Progenitor cell of endocrine pancreas (in vitro differentiated cells): ENCODE measurements around the gene INPP5D. TPM values are rescaled to one million over a fixed set of nuclear protein-coding genes. Genes with fewer than 3 reads are reported as not detected.

ENCODE experiments used
- DNase-seq: peaks from one replicate; pipeline ENCODE4 v3.0.0; 2021; ENCODE audit warnings: low spot score; ENCODE audit not compliant: unreplicated experiment
- H3K27ac Mint-ChIP-seq: 2 replicates; pipeline ENCODE4 v1.8.0; 2021; ENCODE audit warnings: mild to moderate bottlenecking, moderate library complexity, mixed read lengths
- H3K27me3 Mint-ChIP-seq: 2 replicates; pipeline ENCODE4 v1.8.0; 2021; ENCODE audit warnings: mixed read lengths
- H3K36me3 Mint-ChIP-seq: 2 replicates; pipeline ENCODE4 v1.8.0; 2022; ENCODE audit warnings: mixed read lengths; ENCODE audit not compliant: insufficient read depth
- H3K4me1 Mint-ChIP-seq: 2 replicates; pipeline ENCODE4 v1.8.0; 2021; ENCODE audit warnings: low read depth, mixed read lengths
- H3K4me3 Mint-ChIP-seq: 2 replicates; pipeline ENCODE4 v1.8.0; 2021; ENCODE audit warnings: low read depth, mild to moderate bottlenecking, moderate library complexity, mixed read lengths
- H3K9me3 Mint-ChIP-seq: 2 replicates; pipeline ENCODE4 v1.8.0; 2021; ENCODE audit warnings: low read depth, mixed read lengths
- total RNA-seq: library from RNA; stranded (reverse); gene quantifications from 2 replicates; pipeline ENCODE4 v1.2.1, GENCODE V29; 2021
- TF ChIP-seq, protein P1 (sequence below): fragments of 200-600 bp; sonication (generic); IDR thresholded peaks from one replicate; pipeline ENCODE4 v1.5.0; 2021; ENCODE audit warnings: antibody characterized with exemption, mild to moderate bottlenecking; ENCODE audit not compliant: unreplicated experiment

INPP5D gene
- total RNA-seq, 1 donor from 2014 or later, result 5.3 TPM

DNA sequence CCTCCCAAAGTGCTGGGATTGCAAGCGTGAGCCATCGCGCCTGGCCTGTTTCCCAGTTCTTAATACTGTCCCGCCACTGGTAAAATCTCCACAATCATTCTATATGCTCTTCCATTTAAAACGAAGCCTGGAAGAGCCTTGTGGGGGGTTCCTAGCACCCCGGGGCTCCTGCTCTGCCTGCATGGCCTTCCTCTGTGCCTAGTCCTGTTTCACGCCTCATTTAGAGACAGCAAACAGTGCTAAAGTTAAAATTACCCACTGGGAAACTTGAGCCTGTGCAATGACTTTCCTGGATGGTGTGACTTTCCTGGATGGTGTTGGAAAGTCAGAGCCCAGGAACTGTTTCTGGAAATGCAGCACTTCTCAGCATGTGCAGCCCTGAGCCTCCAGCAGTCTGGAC lies 55.0 kb downstream of the INPP5D start:
- H3K27ac Mint-ChIP-seq, result no peak overlapping the region
- no peak overlapping the region for H3K4me3 Mint-ChIP-seq
- TF ChIP-seq, protein P1, sequence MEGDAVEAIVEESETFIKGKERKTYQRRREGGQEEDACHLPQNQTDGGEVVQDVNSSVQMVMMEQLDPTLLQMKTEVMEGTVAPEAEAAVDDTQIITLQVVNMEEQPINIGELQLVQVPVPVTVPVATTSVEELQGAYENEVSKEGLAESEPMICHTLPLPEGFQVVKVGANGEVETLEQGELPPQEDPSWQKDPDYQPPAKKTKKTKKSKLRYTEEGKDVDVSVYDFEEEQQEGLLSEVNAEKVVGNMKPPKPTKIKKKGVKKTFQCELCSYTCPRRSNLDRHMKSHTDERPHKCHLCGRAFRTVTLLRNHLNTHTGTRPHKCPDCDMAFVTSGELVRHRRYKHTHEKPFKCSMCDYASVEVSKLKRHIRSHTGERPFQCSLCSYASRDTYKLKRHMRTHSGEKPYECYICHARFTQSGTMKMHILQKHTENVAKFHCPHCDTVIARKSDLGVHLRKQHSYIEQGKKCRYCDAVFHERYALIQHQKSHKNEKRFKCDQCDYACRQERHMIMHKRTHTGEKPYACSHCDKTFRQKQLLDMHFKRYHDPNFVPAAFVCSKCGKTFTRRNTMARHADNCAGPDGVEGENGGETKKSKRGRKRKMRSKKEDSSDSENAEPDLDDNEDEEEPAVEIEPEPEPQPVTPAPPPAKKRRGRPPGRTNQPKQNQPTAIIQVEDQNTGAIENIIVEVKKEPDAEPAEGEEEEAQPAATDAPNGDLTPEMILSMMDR, result no peak
- peaks cover 4% of the 10 kb centered on the region for H3K4me1 Mint-ChIP-seq
- H3K9me3 Mint-ChIP-seq, result no peaks in the 10 kb centered on the region
- no peak for DNase-seq
- H3K27me3 Mint-ChIP-seq, result peaks cover 7% of the 10 kb centered on the region
- H3K36me3 Mint-ChIP-seq, result no peaks in the 10 kb centered on the region

DNA sequence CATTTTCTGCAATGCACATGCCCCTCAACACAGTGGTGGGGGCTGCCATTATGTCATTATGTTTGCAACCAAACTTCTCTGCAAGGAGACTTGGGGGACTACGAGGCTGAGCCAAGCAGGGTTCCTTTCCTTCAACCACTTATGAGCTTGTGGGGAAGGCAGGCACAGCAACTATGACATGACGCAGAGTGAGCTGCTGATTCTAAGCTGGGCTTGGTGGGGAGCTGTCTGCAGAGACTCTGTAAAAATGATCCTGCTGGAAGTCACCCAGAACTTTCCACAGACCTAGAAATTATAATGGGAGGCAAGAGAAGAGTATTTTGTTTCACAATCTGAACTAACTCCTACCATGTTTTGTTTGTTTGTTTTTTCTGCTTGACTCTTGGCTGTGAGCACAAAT lies 55.6 kb downstream of the INPP5D start:
- TF ChIP-seq, protein P1, result no peak
- no peak overlapping the region for H3K4me3 Mint-ChIP-seq
- peaks cover 7% of the 10 kb centered on the region for H3K27me3 Mint-ChIP-seq
- H3K27ac Mint-ChIP-seq, result no peak overlapping the region
- no peaks in the 10 kb centered on the region for H3K9me3 Mint-ChIP-seq
- no peaks in the 10 kb centered on the region for H3K36me3 Mint-ChIP-seq
- no peak for DNase-seq
- H3K4me1 Mint-ChIP-seq, result peaks cover 4% of the 10 kb centered on the region

DNA sequence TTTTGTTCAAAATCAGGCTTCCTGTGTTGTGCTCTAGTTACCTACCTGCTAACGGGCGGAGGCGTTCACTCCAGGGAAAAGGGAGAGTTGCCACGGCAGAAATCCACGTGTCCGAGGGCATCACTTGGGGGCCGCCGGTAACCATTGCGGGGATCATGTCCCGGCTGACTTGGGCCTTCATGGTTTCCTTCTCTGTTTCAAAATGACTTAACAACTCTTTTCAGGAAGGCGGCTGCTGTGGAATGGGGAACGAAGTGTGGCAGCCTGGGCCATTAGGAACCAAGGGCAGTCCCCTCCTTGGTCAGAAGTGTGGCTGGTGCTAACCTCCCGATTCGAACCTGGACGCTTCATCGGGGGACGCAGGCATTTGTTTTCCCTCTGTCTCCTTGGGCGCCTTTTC lies 56.8 kb downstream of the INPP5D start:
- no peaks in the 10 kb centered on the region for H3K36me3 Mint-ChIP-seq
- peaks cover 7% of the 10 kb centered on the region for H3K27me3 Mint-ChIP-seq
- peaks cover 4% of the 10 kb centered on the region for H3K4me1 Mint-ChIP-seq

DNA sequence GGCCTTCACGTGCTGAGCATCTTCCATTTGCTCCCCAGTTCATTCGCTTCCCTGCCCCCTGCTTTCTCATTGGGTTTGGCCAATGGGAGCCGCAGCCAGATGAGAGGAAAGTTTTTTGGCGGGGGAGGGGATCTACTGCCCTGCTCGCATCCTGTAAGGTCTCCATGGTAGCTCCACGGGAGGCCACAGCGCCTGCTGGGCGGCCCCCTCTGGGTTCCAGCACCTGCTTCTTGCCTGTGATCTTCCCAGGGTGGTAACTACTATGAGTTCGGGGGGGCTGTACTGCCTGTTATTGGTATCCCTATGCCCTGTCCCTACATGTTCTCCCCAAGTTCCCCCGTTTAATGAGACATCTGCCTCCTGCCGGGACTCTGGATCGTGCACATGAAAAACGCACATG lies 57.2 kb downstream of the INPP5D start:
- Mint-ChIP-seq H3K36me3 (no peaks in the 10 kb centered on the region), H3K27me3 (peaks cover 7% of the 10 kb centered on the region), H3K9me3 (no peaks in the 10 kb centered on the region), H3K4me1 (peaks cover 3% of the 10 kb centered on the region), H3K4me3 (no peak overlapping the region), H3K27ac (no peak overlapping the region)
- TF ChIP-seq, protein P1, result no peak
- DNase-seq, result no peak

More for the DNA sequence above, 56.8 kb downstream of the INPP5D start:
- no peaks in the 10 kb centered on the region for H3K9me3 Mint-ChIP-seq
- TF ChIP-seq, protein P1, result no peak
- no peak for DNase-seq
- no peak overlapping the region for H3K27ac Mint-ChIP-seq
- no peak overlapping the region for H3K4me3 Mint-ChIP-seq

DNA sequence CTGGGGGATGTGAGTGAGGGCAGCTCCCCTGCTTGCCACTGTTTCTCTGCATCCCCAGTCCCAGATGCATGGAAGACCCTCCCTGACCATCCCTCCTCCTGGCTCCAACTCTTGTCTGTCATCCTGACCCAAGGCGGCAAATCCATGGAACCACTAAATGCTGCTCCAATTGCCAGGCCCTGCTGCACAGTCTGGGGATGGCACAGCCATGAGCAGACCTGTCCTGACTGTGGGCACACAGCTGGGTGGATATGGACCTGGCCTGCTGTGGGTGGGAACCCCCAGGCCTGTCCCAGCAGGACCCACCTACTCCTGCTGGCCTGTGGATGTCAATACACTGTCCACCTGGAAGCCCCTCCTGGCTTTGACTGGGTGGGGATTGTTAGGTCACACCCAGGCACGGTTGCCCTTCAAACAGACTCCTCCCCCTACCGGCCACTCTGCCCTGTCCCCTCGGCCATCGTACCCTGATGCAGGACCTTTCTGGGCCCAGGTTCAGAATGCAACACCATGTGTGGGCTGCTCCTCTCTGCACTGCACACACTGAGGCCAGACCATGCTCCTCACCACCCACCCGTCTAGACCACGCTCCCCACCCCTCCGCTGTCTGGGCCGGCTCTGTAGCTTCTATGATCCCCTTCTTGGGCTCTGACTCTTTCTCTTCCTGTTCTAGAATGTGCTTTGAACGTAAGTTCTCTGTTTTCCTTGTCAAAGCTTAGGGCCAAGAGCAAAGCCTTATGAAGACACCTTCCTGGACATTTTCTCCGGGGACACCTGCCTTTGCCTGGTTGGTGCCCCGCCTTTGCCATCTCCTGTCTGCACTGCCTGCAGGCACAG lies 57.9 kb downstream of the INPP5D start:
- Mint-ChIP-seq H3K36me3 (no peaks in the 10 kb centered on the region), H3K27ac (no peak overlapping the region), H3K4me1 (peaks cover 1% of the 10 kb centered on the region), H3K27me3 (peaks cover 7% of the 10 kb centered on the region), H3K9me3 (no peaks in the 10 kb centered on the region), H3K4me3 (no peak overlapping the region)
- TF ChIP-seq, protein P1, result no peak
- no peak for DNase-seq
